ENCODE results near the gene PKIB.

PKIB gene

DNA sequence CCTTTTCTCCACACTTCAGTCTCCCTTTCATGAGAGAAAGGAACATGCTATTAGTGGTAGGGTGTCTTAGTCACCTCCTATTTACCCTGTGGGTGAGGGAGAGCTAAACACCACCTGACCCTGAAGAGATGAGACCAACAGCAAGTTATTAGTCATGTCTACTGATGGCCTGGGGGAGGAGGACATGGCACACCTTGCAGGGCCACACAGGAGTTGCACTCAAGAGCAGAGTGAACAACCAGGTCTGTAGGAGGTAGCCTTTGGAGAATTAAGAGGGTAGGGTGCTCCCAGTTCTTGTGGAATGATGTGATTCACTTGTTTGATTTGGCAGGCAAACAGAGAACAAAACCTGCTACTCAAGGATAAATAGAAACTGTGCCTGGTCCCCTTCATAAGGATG is 86.6 kb downstream of the PKIB start:
- peak; percentile 18 for DNase-seq (ENCODE audit: low read depth)

DNA sequence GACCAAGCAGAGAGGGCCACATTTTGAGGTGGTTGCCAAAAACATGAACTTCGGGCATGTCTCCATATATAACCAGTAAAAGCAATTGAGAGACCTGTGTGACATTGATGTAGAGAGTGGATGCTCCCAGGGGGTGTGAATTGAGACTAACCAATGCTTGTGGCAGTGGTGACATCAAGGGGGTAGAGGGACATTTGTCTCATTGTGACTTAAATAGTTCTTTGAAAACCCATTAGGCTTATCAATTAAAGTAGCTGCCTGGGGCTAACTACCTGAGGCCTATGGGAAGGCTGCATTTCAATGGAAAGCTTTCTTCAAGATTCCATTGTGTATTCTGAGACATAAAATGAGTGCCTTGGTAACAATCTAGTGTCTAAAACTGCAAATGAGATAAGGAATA is 87.3 kb downstream of the PKIB start:
- DNase-seq (ENCODE audit: low read depth): no peak
- H3K4me3 ChIP-seq (ENCODE audit: low read depth, low read length): no peak overlapping the region

More for the DNA sequence above, 86.6 kb downstream of the PKIB start:
- no peak overlapping the region for H3K4me3 ChIP-seq (ENCODE audit: low read depth, low read length)

DNA sequence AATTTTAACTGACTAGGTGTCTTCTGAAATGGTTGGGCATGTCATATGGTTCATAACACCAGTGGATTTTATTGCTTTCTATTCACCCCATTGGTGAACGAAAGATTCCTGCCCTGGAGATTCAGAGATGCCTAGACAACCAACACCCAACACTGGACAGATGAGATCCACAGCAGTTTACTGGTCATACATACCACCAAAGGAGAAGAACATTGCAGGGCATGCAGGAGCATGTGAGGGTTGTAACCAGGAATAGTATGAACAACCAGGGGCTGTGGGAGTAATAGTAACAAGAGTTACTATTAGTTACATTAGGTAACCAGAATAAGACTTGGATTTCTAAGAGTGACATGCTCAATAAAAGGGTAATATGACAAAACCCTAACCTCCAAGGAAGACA is 91.5 kb downstream of the PKIB start:
- no peak overlapping the region for H3K4me3 ChIP-seq (ENCODE audit: low read depth, low read length)
- no peak for DNase-seq (ENCODE audit: low read depth)

DNA sequence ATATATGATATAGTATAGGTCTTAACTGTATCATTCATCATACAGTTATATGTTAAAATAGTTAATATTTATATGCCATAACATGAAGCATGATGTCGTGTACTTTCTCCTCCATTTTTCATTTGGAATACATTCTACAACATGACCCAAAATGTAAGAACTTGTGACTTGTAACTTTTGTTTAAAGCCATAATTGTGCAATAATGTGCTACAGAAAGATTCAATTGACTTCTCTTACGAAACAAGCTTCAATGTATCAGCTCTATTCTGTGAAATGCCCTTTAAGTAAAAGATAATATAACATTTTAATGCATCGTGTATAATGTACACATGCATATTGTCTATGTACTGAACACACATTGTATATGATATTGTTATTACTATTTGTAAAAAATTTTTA is 92.6 kb downstream of the PKIB start:
- H3K4me3 ChIP-seq (ENCODE audit: low read depth, low read length): no peak overlapping the region
- DNase-seq (ENCODE audit: low read depth): no peak

DNA sequence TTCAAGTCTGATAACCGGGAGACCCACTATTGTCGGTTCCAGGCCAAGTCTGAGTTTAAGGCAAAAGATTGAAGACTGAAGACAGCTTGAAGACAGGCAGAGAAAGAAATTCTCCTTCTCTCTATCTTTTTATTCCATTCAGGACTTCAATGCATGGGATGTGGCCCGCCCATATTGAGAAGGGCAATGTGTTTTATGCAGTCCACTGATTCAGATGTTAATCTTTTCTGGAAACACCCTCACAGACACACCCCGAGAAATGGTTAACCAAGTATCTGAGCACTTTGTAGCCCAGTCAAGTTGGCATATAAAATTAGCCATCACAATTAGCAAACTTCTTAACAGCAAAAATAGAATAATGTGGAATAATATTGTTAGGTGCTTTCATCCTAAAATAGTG is 93.9 kb downstream of the PKIB start:
- H3K4me3 ChIP-seq (ENCODE audit: low read depth, low read length): no peak overlapping the region
- no peak for DNase-seq (ENCODE audit: low read depth)

DNA sequence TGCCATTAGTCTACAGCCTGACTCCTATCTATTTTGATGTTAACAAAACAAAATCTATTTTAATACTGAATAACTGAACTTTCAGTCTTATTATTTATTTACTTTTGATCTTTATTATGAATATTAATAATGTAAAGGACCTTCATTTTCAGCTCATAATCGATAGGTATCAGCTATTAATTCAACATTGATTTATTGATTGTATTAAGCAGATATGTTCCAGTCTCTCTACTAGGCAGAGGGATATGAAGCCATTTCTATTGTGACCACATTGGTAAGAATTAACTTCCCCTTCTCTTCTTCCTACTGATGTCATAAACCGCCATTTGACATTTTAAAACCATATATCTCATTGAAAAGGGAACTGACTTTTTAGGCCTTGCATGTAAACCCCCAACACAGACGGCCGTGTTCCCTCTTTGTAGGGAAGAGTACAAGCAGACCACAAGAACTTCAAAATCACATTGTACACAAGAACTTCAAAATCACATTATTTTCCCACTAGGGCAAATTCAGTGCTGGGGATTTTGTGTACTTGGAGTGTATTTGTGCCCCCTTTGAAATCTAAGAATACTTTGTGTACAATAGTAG is 99.8 kb downstream of the PKIB start:
- no peak for DNase-seq (ENCODE audit: low read depth)
- no peak overlapping the region for H3K4me3 ChIP-seq (ENCODE audit: low read depth, low read length)

DNA sequence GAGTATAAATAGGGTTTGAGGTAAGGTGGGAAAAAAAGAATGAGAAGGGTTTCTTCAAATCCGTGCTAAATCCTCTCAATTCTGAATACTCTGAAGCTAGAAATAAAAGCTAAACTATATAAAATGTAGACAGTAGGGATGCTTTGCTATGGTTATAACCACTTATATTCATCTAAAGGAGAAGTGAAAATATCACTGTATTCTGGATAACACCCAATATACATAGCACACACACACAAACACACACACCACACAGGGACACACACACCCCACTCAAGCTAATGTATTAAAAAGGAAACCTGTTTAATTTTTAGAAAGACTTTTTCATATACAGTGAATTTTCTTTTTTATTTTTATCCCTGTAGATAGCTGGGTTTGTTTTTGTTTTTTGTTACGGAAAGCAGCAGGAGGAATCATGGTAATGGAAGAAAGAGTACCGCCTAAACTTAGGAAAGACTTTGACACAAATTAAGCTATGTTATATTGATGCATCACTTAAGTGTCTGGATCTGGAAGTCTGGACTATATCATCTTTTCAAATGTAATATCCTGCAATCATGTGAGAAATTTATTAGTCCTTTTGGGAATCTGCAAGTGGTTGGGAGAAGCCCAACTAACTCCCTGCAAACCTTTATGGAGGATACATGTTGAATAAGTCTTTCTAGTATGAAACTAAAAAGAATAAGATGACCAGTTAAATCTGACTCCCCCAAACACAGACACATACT is 100.9 kb downstream of the PKIB start:
- H3K4me3 ChIP-seq (ENCODE audit: low read depth, low read length): no peak overlapping the region

DNA sequence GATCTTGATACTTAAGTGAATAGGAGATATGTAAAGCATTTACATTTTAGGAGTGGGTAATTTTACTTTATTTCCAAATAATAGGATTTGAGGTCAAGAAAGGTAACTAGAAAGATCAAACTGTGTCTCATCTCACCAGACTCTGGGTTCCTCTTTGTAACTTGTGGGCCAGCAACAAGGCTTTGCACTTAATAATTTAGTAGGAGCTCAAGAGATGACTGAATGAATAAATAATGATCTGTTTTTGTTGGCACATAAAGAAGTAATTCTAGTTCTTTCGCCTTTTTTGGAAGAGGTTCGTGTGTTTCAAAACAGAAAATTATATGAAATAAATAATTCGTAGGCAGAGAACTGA is 101.9 kb downstream of the PKIB start:
- no peak for DNase-seq (ENCODE audit: low read depth)
- no peak overlapping the region for H3K4me3 ChIP-seq (ENCODE audit: low read depth, low read length)

More for the DNA sequence above, 100.9 kb downstream of the PKIB start:
- no peak for DNase-seq (ENCODE audit: low read depth)

DNA sequence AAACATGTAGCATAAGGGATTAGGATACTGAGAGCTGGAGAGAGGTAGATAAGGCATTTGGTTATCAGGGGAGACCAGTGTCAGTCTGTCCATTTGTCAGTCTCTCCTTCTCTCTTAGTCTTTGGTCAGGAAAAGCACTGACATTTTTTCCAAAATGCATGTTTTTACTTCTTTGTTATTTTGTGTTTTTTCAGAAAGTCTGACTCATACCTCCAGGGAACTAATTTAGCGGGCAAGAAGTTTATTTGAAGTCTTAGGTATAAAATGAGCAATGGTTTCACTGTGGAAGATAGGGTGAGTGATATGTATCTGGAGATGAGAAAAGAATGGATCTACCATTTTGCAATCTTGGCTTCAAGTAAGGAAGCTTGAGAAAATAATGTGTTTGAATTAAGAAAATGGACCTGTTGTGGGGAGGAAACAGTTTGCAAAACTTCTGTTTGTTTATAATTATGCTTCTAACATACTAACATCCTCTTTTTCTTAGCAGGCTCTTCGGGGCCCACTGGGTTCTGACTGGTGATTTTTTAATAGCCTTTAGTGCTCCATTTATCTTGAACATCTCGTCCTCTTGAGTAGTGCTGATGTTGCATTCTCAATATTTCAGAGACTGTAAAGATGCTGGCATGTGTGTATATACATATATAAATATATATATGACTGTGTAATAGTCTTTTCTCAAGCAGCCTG is 102.4 kb downstream of the PKIB start:
- H3K4me3 ChIP-seq (ENCODE audit: low read depth, low read length): no peak overlapping the region
- DNase-seq (ENCODE audit: low read depth): peak; percentile 69

DNA sequence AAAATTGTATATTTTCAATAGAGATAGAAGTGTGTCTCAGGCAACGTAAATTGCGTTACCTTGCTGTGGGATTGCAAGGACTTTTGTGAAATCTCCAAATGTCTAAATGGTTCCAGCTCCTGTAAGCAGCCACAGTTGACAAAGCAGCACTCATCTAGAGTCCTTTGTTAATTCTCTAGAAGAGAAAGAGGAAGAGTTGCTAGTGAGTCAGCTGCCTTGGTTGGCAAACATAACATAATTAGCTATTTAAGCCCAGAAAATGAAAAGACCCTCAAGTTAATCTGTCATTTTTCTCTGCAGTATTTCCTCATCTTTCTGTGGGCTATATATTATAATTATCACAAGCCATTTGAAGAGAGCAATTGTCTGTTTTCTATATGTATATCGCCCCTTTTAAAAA is 102.9 kb downstream of the PKIB start:
- no peak overlapping the region for H3K4me3 ChIP-seq (ENCODE audit: low read depth, low read length)
- no peak for DNase-seq (ENCODE audit: low read depth)

DNA sequence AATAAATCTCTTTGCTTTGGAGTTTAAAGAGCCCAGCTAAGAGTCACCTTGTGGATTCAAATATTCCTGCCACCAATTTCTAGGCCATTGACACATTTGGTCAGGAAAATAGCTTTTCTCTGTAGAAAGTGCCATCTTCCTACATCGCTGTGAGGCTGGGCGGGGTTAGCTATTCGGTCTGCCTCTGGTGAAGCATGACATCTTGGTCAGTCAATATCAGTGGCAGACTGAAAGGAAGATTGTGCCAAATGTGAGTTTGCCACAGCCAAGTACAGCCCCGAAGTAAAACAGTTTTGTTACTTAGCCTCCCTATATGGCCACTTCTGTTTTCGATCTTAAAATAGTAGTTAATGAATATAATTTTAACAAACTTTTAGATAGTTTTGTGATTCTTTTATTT is 103.9 kb downstream of the PKIB start:
- no peak for DNase-seq (ENCODE audit: low read depth)
- H3K4me3 ChIP-seq (ENCODE audit: low read depth, low read length): no peak overlapping the region

DNA sequence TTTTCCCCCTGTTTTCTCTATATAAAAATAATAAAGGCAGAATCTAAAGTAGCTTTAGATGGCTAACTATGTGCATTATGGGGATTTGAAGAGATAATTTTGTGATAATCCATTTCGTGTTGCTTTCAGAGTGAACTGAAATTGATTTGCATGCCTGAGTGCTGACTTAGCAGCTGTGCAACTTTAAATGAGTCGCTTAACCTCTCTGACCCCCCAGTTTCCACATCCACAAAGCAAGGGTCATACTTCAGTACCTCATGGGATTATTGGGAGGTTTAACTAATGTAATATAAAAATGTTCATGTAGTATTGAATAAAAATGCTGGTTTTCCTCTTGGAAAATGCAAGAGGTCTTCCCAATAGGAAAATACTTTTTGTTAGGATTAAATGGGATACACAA is 105.5 kb downstream of the PKIB start:
- no peak overlapping the region for H3K4me3 ChIP-seq (ENCODE audit: low read depth, low read length)
- no peak for DNase-seq (ENCODE audit: low read depth)

DNA sequence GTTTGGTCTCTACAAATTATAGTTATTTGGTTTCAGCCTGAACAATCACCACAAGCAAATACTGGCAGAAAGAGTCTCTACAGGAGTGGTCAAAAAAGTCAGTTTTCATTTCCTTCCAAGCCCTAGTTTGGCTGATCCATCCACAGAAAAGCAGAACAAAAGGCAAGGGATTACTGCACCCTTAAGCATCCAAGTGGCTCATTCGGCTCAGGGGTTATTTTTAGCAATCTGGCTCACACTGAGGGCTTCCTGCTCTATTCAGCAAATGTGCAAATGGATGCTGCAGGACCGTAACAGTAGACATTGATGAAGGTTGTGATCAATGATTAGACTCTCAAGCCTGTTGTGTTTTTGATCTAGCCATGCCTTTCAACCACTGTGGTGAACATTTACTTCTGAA is 107.1 kb downstream of the PKIB start:
- no peak for DNase-seq (ENCODE audit: low read depth)
- H3K4me3 ChIP-seq (ENCODE audit: low read depth, low read length): no peak overlapping the region

DNA sequence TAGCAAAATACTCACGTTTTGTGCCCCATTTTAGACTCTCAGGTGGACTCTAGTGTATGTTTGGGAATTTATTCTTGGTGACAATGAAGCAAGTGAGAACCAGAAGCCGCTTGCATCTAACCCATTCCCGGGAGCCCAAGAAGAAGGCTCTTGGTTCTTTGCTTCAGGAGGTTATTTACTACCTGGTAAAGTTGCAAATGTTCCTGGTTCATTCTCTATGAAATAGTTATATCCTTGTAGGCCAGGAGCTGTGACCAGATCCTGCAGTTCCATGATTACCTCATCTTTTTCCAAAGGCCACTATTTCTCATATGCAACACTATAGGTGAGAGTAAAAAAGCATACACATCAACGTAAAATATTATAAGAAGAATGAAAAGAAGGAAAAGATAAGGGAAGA is 108.4 kb downstream of the PKIB start:
- DNase-seq (ENCODE audit: low read depth): no peak
- H3K4me3 ChIP-seq (ENCODE audit: low read depth, low read length): no peak overlapping the region

DNA sequence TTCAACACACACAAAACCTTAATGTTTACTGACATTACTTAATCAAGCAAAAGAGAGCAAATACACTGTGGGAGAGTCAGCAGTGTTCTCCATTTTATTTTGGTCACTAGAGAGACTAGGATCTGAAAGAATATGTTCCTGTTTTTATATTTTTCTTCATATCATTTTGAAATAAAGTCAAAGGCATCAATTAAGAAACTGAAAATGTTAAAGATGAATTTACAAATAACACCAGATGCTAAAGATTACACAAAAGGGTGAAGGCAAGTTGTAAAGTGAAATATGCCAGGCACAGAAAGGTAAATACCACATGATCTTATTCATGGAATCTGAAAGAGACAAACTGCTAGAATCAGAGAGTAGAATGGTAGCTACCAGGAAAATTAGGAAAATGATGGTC is 109.0 kb downstream of the PKIB start:
- H3K4me3 ChIP-seq (ENCODE audit: low read depth, low read length): no peak overlapping the region
- no peak for DNase-seq (ENCODE audit: low read depth)

DNA sequence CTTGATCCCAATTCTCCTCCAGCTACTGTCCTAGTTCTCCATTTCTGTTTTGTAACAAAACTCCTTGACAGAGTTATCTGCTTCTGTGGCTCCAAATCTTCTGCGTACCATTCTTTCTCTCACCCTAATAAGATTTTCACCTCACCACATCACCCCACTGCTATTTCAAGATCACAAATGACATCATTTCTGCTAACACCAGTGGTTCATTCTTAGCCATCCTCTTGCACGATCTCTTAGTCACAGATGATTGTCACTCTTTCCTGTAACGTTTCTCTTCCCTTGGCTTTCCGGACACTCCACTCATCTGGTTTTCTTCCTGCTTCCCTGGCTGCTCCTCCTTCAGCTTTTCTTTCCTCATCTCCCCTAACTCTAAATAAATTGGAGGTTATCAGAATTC is 112.5 kb downstream of the PKIB start:
- no peak overlapping the region for H3K4me3 ChIP-seq (ENCODE audit: low read depth, low read length)
- DNase-seq (ENCODE audit: low read depth): peak; percentile 47

DNA sequence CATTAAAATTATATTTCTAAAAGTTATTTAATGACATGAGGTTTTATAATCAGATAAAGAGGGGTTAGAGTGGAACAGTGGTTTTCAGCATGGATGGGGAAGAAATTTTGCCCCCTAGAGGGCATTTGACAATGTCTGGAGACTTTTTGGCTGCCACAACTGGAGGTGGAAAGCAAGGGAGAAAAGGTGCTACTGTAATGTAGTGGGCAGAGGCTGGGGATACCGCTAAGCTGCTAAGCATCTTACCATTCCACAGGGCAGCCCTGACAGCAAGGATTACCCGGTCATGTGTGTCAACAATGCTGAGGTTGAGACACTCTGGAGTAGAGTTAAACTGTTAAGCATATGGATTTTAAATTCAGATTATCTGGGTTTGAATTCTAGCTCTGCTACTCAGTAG is 116.4 kb downstream of the PKIB start:
- DNase-seq (ENCODE audit: low read depth): no peak
- no peak overlapping the region for H3K4me3 ChIP-seq (ENCODE audit: low read depth, low read length)

DNA sequence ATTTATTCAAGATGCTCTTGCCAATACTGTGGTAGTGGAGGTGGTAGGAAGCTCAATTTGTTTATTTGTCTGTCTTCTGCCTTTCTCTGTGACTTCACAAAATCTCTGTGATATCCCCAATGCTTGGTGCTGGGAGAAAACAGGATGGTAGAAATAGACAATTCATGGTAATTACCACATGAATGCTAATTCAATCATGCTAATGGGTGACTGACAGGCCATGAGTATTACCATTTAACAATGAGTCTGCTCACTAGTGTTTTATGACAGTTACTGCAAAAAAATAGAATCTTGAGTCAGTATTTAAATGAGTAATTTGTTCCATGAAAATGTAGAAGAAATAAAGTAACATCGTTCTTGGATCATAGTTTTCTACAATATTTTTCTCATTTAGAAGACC is 117.0 kb downstream of the PKIB start:
- no peak overlapping the region for H3K4me3 ChIP-seq (ENCODE audit: low read depth, low read length)
- DNase-seq (ENCODE audit: low read depth): no peak

DNA sequence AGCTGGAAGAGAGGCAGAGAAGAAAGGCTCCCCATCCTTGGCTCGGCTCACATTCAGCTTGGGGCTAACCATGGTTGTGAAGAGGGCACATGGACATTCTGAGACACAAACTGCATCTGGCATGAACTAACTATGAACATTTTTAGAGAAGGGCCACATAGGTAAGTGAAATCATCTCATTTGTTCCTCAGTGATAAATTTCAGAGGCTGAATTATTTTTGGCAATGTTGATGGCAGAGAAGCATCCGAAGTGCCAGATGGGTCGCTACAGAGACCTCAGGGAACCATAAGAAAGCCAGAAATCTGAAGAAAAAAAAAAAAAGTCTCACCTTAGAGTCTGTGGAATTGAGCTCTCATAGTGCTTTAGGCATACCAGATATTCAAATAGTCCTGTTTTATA is 120.1 kb downstream of the PKIB start:
- no peak for DNase-seq (ENCODE audit: low read depth)
- no peak overlapping the region for H3K4me3 ChIP-seq (ENCODE audit: low read depth, low read length)

DNA sequence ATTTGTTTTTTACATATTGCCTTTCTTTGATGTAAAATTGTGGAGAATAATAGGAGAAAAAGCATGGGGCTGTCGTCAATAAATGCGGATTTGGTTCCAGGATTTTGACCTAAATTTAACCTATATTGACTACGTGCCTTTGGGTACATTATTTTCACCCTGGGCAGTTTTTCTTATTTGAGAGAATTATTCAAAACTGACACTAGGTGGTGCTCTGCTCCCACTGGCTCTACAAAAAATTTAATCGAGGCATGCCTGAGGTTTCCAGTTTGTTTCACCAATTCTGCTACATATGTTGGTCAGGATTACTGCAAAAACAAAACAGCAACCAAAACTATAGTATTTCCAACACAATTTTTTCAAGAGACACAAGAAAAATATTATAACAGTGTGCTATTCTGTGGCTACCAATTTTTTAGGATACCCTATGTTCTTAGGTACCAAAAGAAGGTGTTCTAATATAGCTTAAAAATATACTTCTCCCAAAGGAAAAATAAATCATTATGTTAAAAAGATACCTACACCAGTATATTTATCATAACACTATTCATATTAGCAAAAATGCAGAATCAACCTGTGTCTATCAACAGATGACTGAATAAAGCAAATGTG is 120.7 kb downstream of the PKIB start:
- no peak overlapping the region for H3K4me3 ChIP-seq (ENCODE audit: low read depth, low read length)
- no peak for DNase-seq (ENCODE audit: low read depth)

DNA sequence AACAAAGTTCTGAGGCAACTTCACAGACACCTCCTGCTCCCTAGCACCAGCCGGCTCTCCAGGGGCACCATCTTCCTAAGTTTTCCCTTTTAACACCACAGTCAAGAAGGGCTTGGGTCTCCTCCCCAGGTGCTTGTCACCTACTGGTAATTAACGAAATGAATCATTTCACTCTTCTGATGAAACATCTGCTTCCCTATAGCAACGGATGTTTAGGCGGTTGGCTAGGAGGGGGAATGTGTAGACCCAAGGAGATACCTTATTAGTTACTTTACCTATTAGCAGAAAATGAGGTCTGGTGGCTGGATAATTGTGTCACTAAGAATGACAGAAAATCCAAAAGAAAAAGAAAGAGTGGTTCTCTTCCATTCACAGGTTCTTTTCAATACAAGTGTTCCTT is 123.1 kb downstream of the PKIB start:
- no peak for DNase-seq (ENCODE audit: low read depth)
- H3K4me3 ChIP-seq (ENCODE audit: low read depth, low read length): no peak overlapping the region

Measured in skeletal muscle cell (primary cell).